ENCODE results near the gene TRPT1.

GRCh38 chr11:64258356-64258755 is 32.4 kb upstream of the TRPT1 start:
- TF ChIP-seq USF1 (CRISPR knock-in tag; IDR thresholded peaks at IDR 0.05) (no peak), SNAPC5 (CRISPR knock-in tag; IDR thresholded peaks at IDR 0.05) (no peak), ZNF121 (CRISPR knock-in tag; conservative IDR thresholded peaks at IDR 0.05) (no peak), MEIS2 (IDR thresholded peaks at IDR 0.05; ENCODE audit: partially characterized antibody) (no peak), BCLAF1 (IDR thresholded peaks at IDR 0.05; ENCODE audit: borderline replicate concordance in 1 of 2, control insufficient read depth in 1 of 2, low read depth in 2 of 2, low read length in 1 of 2) (no peak), TEAD4 (IDR thresholded peaks at IDR 0.05; ENCODE audit: low read length) (no peak), TEAD4 (CRISPR knock-in tag; IDR thresholded peaks at IDR 0.05; ENCODE audit: borderline replicate concordance) (no peak), POLR2A (conservative IDR thresholded peaks at IDR 0.05) (no peak), BHLHE40 (IDR thresholded peaks at IDR 0.05; ENCODE audit: low read length) (no peak)
